Loucy (cell line): ENCODE data around the gene UVRAG.

ENCODE experiments used
- H2AFZ ChIP-seq: fragments of 200-600 bp; sonication (generic); 2 replicates; pipeline ENCODE4 v1.6.0; 2016; ENCODE audit warnings: antibody characterized with exemption, mild to moderate bottlenecking, low read length, moderate library complexity
- H3F3A ChIP-seq: fragments of 200-600 bp; 2 replicates; pipeline ENCODE4 v1.6.0; 2016; ENCODE audit warnings: antibody characterized with exemption, low read depth, mild to moderate bottlenecking
- H3K27me3 ChIP-seq: fragments of 200-600 bp; sonication (generic); 2 replicates; pipeline ENCODE4 v1.6.1; 2014; ENCODE audit warnings: low read length, mild to moderate bottlenecking; ENCODE audit not compliant: insufficient read depth, poor library complexity, severe bottlenecking
- H3K36me3 ChIP-seq: fragments of 200-600 bp; sonication (generic); 2 replicates; pipeline ENCODE4 v1.6.1; 2016; ENCODE audit warnings: low read length; ENCODE audit not compliant: insufficient read depth
- H3K4me1 ChIP-seq: fragments of 200-600 bp; sonication (generic); 2 replicates; pipeline ENCODE4 v1.5.1; 2014; ENCODE audit warnings: low read length, mild to moderate bottlenecking; ENCODE audit not compliant: insufficient read depth, poor library complexity, severe bottlenecking
- H3K4me2 ChIP-seq: fragments of 200-600 bp; sonication (generic); 2 replicates; pipeline ENCODE4 v1.6.0; 2014; ENCODE audit warnings: antibody characterized with exemption, low read length, low read depth, mild to moderate bottlenecking; ENCODE audit not compliant: poor library complexity, severe bottlenecking
- H3K4me3 ChIP-seq: fragments of 200-600 bp; sonication (generic); 2 replicates; pipeline ENCODE4 v1.5.1; 2014; ENCODE audit warnings: low read length, mild to moderate bottlenecking, mixed read lengths; ENCODE audit not compliant: poor library complexity, severe bottlenecking
- H3K79me2 ChIP-seq: fragments of 200-600 bp; sonication (generic); 2 replicates; pipeline ENCODE4 v1.6.1; 2014; ENCODE audit warnings: low read length; ENCODE audit not compliant: insufficient read depth
- H3K9ac ChIP-seq: fragments of 200-600 bp; sonication (generic); 2 replicates; pipeline ENCODE4 v1.6.0; 2014; ENCODE audit warnings: mild to moderate bottlenecking, low read depth, low read length, moderate library complexity; ENCODE audit not compliant: poor library complexity, severe bottlenecking
- H3K9me2 ChIP-seq: fragments of 200-600 bp; sonication (generic); replicated peaks from 2 replicates; pipeline ENCODE4 v1.6.1; 2016; ENCODE audit warnings: low read depth, low read length, mixed read lengths
- H3K9me3 ChIP-seq: fragments of 200-600 bp; sonication (generic); 2 replicates; pipeline ENCODE4 v1.6.1; 2014; ENCODE audit warnings: mild to moderate bottlenecking, antibody characterized with exemption, low read length, low read depth; ENCODE audit not compliant: insufficient read depth
- H4K20me1 ChIP-seq: fragments of 200-600 bp; sonication (generic); 2 replicates; pipeline ENCODE4 v1.6.0; 2014; ENCODE audit warnings: antibody characterized with exemption, low read length, mild to moderate bottlenecking; ENCODE audit not compliant: insufficient read depth, poor library complexity, severe bottlenecking
- CTCF ChIP-seq: fragments of 200-600 bp; sonication (generic); conservative IDR thresholded peaks from 2 replicates; pipeline ENCODE4 v1.5.1; 2014; ENCODE audit warnings: mild to moderate bottlenecking, antibody characterized with exemption, low read length
- EZH2phosphoT487 ChIP-seq: fragments of 200-600 bp; IDR thresholded peaks from 2 replicates; pipeline ENCODE4 v1.6.1; 2018; ENCODE audit warnings: antibody characterized with exemption, mild to moderate bottlenecking, moderate library complexity, borderline replicate concordance

Gene UVRAG

GRCh38 chr11:75809111-75809510, 5.9 kb upstream of the UVRAG start:
- Histone ChIP-seq H3K9me3 (no peaks in the 10 kb centered on the region), H3K4me1 (peaks cover 2% of the 10 kb centered on the region), H2AFZ (no peak overlapping the region), H4K20me1 (no peaks in the 10 kb centered on the region), H3K79me2 (no peaks in the 10 kb centered on the region), H3K4me3 (no peak overlapping the region), H3K9me2 (no peaks in the 10 kb centered on the region), H3K4me2 (no peak overlapping the region), H3K9ac (no peak overlapping the region), H3F3A (no peaks in the 10 kb centered on the region), H3K27me3 (no peaks in the 10 kb centered on the region), H3K36me3 (no peaks in the 10 kb centered on the region)
- TF ChIP-seq CTCF, result no peak

- H3K36me3 ChIP-seq, result no peaks in the 10 kb centered on the region
- no peaks in the 10 kb centered on the region for H3K9me3 ChIP-seq
- no peaks in the 10 kb centered on the region for H4K20me1 ChIP-seq
- H3F3A ChIP-seq, result no peaks in the 10 kb centered on the region
- no peak overlapping the region for H2AFZ ChIP-seq
- H3K9me2 ChIP-seq, result no peaks in the 10 kb centered on the region
- TF ChIP-seq EZH2phosphoT487, result no peak
- TF ChIP-seq CTCF, result no peak
- H3K9ac ChIP-seq, result no peak overlapping the region
- H3K4me1 ChIP-seq, result peaks cover 5% of the 10 kb centered on the region
- H3K27me3 ChIP-seq, result no peaks in the 10 kb centered on the region
- no peak overlapping the region for H3K4me3 ChIP-seq
- no peaks in the 10 kb centered on the region for H3K79me2 ChIP-seq
- no peak overlapping the region for H3K4me2 ChIP-seq
Observed at GRCh38 chr11:75809991-75810390, 5.0 kb upstream of the UVRAG start.

GRCh38 chr11:75810637-75811390, 4.2 kb upstream of the UVRAG start:
- H3K9ac ChIP-seq, result no peak overlapping the region

More at GRCh38 chr11:75810637-75811390, 4.2 kb upstream of the UVRAG start:
- H3K4me3 ChIP-seq, result no peak overlapping the region
- H3K27me3 ChIP-seq, result no peaks in the 10 kb centered on the region
- H3K4me2 ChIP-seq, result no peak overlapping the region
- peaks cover 5% of the 10 kb centered on the region for H3K4me1 ChIP-seq
- H4K20me1 ChIP-seq, result no peaks in the 10 kb centered on the region
- H3K79me2 ChIP-seq, result peaks cover 4% of the 10 kb centered on the region
- no peaks in the 10 kb centered on the region for H3K36me3 ChIP-seq
- no peaks in the 10 kb centered on the region for H3F3A ChIP-seq
- H3K9me2 ChIP-seq, result no peaks in the 10 kb centered on the region
- TF ChIP-seq EZH2phosphoT487 (no peak), CTCF (no peak)
- H2AFZ ChIP-seq, result peak overlapping the region; percentile 52; the same call in 1 of the 2 replicates
- H3K9me3 ChIP-seq, result no peaks in the 10 kb centered on the region
